Osteoblast (primary cell): ENCODE measurements around the gene SHMT1. TPM values are rescaled to one million over a fixed set of nuclear protein-coding genes. Genes with fewer than 3 reads are reported as not detected.

Experiments
- DNase-seq: peaks from one replicate; pipeline ENCODE4 v3.0.0; 2011; ENCODE audit warnings: low spot score, mixed read lengths; ENCODE audit not compliant: insufficient read length; ENCODE audit errors: missing footprints
- H2AFZ ChIP-seq: 2 replicates; pipeline ENCODE4 v1.6.0; 2011; ENCODE audit warnings: mild to moderate bottlenecking, low read length
- H3K27ac ChIP-seq: 2 replicates; pipeline ENCODE4 v1.5.1; 2011; ENCODE audit warnings: mild to moderate bottlenecking, low read depth, low read length, moderate library complexity
- H3K27me3 ChIP-seq: 2 replicates; pipeline ENCODE4 v1.6.0; 2012; ENCODE audit warnings: mild to moderate bottlenecking, control low read depth, inconsistent platforms, low read length, moderate library complexity; ENCODE audit not compliant: insufficient read depth
- H3K36me3 ChIP-seq: 2 replicates; pipeline ENCODE4 v1.5.1; 2011; ENCODE audit warnings: mild to moderate bottlenecking, low read length, control low read depth, moderate library complexity; ENCODE audit not compliant: insufficient read depth
- H3K4me1 ChIP-seq: 2 replicates; pipeline ENCODE4 v1.5.1; 2011; ENCODE audit warnings: mild to moderate bottlenecking, low read length, control low read depth, moderate library complexity; ENCODE audit not compliant: insufficient read depth
- H3K4me2 ChIP-seq: 2 replicates; pipeline ENCODE4 v1.6.0; 2011; ENCODE audit warnings: mild to moderate bottlenecking, low read length; ENCODE audit not compliant: insufficient read depth
- H3K4me3 ChIP-seq: fragments of 200-600 bp; sonication (generic); 3 replicates; pipeline ENCODE4 v1.5.1; 2012; ENCODE audit warnings: mild to moderate bottlenecking, low read length, inconsistent platforms; ENCODE audit not compliant: insufficient read depth
- H3K79me2 ChIP-seq: 2 replicates; pipeline ENCODE4 v1.6.0; 2012; ENCODE audit warnings: mild to moderate bottlenecking, low read length, control low read depth, inconsistent platforms; ENCODE audit not compliant: insufficient read depth
- H3K9me3 ChIP-seq: 2 replicates; pipeline ENCODE4 v1.5.1; 2011; ENCODE audit warnings: low read depth, low read length, control low read depth
- H4K20me1 ChIP-seq: 2 replicates; pipeline ENCODE4 v1.6.0; 2012; ENCODE audit warnings: mild to moderate bottlenecking, low read length, control low read depth; ENCODE audit not compliant: insufficient read depth
- CTCF ChIP-seq: IDR thresholded peaks from 2 replicates; pipeline ENCODE4 v1.5.1; 2011; ENCODE audit warnings: mild to moderate bottlenecking, low read depth, low read length, moderate library complexity; ENCODE audit errors: extremely low read depth
- total RNA-seq: library from RNA; depleted of rRNA; stranded (reverse); fragments of >200 nt; gene quantifications from 2 replicates; pipeline ENCODE4 v1.2.3, GENCODE V29; 2012

The SHMT1 gene
- total RNA-seq, 1 donor = 19.5 TPM

- Histone ChIP-seq H3K79me2 (peaks cover 26% of the 10 kb centered on the region), H3K27ac (no peak overlapping the region), H3K4me1 (peaks cover 2% of the 10 kb centered on the region), H2AFZ (no peak overlapping the region), H3K36me3 (peaks cover 23% of the 10 kb centered on the region), H3K9me3 (no peaks in the 10 kb centered on the region), H3K4me2 (no peak overlapping the region), H3K27me3 (no peaks in the 10 kb centered on the region), H4K20me1 (peaks cover 8% of the 10 kb centered on the region), H3K4me3 (no peak overlapping the region)
- no peak for TF ChIP-seq CTCF
- DNase-seq = peak; percentile 30
Measured at GRCh38 chr17:18328643-18329204, 34.6 kb downstream of the SHMT1 start.

GRCh38 chr17:18327556-18327955 lies 35.8 kb downstream of the SHMT1 start:
- Histone ChIP-seq H3K4me3 (no peak overlapping the region), H3K4me2 (no peak overlapping the region), H3K36me3 (peaks cover 34% of the 10 kb centered on the region), H3K27ac (no peak overlapping the region), H2AFZ (no peak overlapping the region), H3K27me3 (no peaks in the 10 kb centered on the region), H4K20me1 (peaks cover 19% of the 10 kb centered on the region), H3K4me1 (peaks cover 2% of the 10 kb centered on the region), H3K9me3 (no peaks in the 10 kb centered on the region), H3K79me2 (peaks cover 37% of the 10 kb centered on the region)
- no peak for TF ChIP-seq CTCF
- DNase-seq = peak; percentile 67

GRCh38 chr17:18327093-18327492 lies 36.3 kb downstream of the SHMT1 start:
- Histone ChIP-seq H4K20me1 (peaks cover 19% of the 10 kb centered on the region), H3K79me2 (peaks cover 41% of the 10 kb centered on the region), H3K36me3 (peaks cover 35% of the 10 kb centered on the region)

GRCh38 chr17:18326572-18326971 lies 36.8 kb downstream of the SHMT1 start:
- Histone ChIP-seq H3K9me3 (no peaks in the 10 kb centered on the region), H4K20me1 (peaks cover 19% of the 10 kb centered on the region), H3K27me3 (no peaks in the 10 kb centered on the region), H3K79me2 (peaks cover 44% of the 10 kb centered on the region), H3K27ac (no peak overlapping the region), H3K36me3 (peaks cover 35% of the 10 kb centered on the region), H2AFZ (no peak overlapping the region), H3K4me2 (no peak overlapping the region), H3K4me1 (peaks cover 2% of the 10 kb centered on the region), H3K4me3 (no peak overlapping the region)
- TF ChIP-seq CTCF = no peak
- no peak for DNase-seq

More at GRCh38 chr17:18327093-18327492, 36.3 kb downstream of the SHMT1 start:
- TF ChIP-seq CTCF = no peak
- Histone ChIP-seq H3K4me2 (no peak overlapping the region), H2AFZ (no peak overlapping the region), H3K27ac (no peak overlapping the region), H3K4me1 (peaks cover 2% of the 10 kb centered on the region), H3K9me3 (no peaks in the 10 kb centered on the region), H3K27me3 (no peaks in the 10 kb centered on the region), H3K4me3 (no peak overlapping the region)
- peak; percentile 65 for DNase-seq
